ENCODE measurements around the gene SLC25A42.

Gene SLC25A42

DNA sequence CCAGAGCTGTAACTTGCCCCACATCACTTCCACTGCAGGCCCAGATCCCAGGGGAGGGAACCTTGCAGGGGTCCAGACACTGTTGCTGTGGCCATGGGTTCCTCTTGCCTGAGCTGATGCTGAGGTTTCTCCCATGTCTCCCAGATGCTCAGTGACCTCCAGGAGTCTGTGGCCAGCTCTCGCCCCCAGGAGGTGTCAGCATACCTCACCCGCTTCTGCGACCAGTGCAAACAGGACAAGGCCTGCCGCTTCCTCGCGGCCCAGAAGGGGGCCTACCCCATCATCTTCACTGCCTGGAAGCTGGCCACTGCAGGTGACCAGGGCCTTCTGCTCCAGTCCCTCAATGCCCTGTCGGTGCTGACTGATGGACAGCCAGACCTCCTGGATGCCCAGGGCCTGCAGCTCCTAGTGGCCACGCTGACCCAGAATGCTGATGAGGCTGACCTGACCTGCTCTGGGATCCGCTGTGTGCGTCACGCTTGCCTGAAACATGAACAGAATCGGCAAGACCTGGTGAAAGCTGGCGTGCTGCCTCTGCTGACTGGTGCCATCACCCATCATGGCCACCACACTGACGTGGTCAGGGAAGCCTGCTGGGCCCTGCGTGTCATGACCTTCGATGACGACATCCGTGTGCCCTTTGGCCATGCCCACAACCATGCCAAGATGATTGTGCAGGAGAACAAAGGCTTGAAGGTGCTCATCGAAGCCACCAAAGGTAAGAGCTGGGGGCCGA is 12.1 kb upstream of the SLC25A42 start:
- no peak for DNase-seq

DNA sequence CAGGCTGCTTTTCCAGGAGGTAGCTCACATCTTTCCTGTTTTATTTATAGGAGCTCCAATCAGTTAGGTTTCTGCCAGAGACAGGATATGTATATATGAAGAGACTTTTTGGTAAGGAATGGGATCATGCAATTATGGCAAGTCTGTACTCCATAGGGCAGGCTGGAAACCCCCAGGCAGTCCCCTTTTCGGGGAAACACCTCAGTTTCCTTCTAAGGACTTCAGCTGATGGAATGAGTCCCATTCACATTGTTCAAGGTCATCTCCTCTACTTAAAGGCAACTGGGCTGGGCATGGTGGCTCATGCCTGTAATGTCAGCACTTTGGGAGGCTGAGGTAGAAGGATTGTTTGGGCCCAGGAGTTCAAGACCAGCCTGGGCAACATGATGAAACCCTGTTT is 10.9 kb upstream of the SLC25A42 start:
- DNase-seq, result no peak

DNA sequence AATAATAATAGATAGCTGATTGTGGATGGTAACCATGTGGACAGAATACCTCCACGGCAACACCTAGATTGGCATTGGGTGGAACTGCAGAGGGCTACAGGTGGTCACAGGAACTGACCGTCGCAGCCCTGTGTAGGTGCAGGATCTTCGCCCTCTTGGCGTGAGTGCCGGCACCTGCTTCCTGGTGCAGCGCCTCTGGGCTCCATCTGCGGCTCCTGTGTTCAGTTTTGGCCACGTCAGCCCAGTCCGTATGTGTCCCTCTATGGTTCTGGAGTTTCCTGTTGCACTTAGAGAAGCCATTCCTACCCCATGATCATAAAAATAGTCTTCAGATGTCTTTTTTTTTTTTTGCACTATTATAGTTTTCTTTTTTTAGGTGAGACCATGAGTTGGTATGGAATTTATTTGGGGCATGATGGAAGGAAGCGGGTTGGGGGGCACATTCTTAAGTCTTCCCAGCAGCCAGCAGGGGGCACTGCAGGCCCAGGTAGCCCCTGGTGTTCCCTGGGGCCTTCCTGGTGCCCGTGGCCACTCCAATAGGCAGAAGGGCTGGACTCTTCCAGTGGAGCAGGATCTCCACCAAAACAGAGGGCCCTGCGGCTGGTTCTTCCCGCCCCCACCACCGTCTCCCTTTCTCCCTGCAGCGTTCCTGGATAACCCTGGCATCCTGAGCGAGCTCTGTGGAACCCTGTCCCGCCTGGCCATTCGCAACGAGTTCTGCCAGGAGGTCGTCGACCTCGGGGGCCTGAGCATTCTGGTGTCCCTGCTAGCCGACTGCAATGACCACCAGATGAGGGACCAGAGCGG is 10.1 kb upstream of the SLC25A42 start:
- no peak for DNase-seq

DNA sequence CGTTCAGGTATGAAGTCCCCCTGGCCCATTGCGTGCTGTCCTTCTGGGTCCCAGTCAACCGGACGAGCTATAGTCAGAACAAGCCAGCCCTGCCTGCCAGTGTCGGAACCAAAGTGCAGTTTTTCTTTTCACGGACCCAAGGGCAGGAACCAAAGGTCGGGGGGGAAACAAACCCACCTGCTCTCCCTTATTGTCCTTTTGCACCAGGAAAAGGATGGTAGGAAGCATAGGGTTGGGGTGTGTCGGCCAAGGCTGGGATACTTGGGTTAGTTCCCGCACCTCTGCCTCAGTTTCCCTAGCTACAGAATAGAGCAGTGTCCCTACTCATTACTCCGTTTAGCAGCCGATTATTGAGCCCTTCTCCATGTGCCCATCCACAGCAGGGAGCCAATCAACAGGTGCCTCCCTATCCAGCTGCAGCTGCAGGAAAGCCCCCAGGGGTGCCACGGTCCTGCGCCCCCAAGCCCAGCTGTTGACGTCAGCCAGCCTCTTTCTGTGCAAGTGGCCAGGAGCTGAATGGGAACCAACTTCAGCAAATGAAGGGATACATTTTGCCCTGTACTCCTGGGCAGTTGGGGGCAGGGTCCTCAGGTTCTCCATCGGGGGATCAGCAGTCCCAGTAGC is 9.4 kb upstream of the SLC25A42 start:
- no peak for DNase-seq

DNA sequence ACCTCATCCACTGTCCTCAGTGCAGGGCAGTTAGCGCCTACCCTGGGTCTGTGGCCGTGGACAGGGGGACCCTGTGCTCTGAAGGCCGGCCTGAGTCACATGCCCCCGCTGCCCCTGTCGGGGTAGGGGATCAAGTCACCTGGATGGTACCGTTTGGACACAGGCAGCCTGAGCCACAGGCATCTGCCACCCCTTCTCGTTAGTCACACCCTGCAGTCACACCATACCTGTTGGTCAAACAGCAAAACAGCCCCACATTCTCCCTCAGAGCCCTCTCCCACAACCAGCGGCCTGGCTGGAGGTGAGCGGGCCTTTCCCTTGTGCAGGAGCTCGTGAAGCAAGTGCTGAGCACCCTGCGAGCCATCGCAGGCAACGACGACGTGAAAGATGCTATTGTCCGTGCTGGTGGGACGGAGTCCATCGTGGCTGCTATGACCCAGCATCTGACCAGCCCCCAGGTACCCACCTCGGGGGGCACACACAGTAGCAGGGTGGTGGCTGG is 8.8 kb upstream of the SLC25A42 start:
- DNase-seq, result no peak

DNA sequence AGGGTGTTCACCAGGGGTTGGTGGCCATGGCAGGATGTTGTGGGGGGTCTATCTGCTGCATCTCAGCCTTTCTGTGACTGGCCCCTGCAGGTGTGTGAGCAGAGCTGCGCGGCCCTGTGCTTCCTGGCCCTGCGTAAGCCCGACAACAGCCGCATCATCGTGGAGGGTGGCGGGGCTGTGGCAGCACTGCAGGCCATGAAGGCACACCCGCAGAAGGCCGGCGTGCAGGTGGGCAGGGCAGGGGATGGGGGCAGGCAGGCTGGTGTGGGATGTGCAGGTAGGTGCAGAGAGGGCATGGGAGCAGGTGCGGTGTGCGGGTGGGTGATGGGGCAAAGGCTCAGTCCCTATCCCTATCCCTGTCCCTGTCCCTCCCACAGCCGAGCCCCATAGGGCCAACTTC is 8.1 kb upstream of the SLC25A42 start:
- DNase-seq, result no peak

DNA sequence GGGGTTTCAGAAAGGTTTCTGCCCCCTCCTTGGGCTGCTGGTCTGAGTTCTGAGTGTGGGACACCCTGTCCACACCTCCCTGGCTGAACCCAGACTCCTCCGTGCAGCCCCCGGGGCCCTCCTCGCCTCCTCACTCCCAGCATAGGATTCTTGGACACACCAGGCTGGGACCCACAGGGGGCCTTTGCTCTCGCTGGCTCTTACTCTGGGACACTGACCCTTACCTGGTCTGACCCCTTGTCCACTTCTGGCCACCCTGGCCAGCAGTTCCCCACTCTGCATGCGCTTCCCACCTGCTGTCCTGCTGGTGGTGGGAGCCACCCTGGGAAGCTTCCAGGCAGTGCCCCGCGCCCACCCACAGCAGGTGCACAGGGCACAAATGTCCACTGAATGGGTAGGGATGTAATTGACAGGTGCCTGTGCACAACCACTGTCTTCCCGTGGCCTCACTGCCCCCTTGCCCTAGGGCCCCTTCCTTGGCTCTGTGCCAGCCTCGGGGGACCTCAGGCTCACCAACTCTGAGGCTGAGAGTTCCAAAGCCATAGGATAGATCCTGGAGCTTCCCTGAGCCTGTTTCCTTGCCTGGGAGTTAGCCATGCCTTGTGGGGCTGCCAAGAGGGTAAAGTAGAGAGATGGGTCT is 7.0 kb upstream of the SLC25A42 start:
- no peak for DNase-seq

DNA sequence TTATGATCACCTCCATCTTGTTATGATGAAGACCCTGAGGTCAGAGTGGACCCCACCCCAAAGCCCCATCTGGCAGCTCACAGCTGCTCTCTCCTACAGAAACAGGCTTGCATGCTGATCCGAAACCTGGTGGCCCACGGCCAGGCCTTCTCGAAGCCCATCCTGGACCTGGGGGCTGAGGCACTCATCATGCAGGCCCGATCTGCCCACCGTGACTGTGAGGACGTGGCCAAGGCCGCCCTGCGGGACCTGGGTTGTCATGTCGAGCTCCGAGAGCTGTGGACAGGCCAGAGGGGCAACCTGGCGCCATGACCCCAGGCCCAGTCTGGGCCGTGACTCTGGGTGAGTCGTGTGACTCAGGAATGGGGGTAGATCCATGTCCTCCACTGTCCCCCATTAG is 6.5 kb upstream of the SLC25A42 start:
- DNase-seq, result no peak

DNA sequence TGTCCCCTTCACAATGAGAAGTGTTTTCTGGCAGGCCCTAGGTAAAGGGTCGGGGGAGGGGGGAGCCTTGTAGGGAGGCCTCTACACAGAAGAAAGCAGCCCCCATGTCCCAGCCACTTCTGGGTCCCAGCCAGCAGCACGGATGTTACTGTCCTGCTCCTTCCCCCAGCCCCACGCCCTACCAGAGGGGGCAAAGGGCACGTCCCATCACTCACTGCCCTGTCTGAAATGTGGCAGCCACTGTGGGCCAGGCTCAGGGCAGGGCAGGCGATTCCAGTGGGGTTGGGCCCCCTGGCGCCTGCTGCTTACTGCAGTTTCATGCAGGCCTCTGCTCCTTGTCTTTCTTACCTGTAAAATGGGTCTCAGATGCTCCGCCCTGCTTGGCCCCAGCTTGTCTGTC is 6.1 kb upstream of the SLC25A42 start:
- no peak for DNase-seq

DNA sequence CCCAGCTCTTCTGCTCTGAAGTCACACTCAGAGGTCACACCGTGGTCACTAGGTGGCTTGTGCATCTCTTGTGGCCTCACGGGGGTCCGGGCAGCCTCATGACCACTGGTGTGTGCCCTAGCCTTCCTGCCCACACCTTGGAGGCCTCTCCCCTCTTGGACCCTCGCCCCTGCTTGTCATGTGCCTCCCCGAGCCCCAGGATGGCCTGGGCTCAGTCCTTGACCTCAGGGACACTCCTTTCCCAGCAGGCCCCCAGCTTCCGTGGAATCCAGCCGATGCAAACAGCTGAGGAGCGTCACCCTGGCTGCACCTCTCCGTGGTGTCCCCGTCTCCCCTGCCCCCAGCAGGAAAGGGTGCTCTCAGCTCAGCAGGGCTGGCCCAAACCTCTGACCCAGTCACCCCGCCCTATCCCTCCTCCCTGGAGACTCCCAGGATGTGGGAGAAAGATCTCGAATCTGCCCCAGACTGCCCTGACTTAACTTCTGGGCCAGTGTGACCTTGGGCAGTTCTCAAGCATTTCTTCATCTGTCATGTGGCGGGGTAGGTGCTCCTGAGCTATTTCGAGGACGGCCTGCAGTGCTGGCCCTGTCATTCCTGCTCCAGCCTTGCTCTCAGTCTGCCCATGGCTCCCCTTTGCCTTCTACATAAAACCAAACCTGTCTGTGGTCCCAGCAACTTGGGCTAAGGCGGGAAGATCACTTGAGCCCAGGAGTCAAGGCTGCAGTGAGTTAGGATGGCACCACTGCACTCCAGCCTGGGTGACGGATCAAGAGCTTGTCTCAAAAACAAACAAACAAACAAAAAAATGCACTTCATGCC is 4.6 kb upstream of the SLC25A42 start:
- no peak for DNase-seq

DNA sequence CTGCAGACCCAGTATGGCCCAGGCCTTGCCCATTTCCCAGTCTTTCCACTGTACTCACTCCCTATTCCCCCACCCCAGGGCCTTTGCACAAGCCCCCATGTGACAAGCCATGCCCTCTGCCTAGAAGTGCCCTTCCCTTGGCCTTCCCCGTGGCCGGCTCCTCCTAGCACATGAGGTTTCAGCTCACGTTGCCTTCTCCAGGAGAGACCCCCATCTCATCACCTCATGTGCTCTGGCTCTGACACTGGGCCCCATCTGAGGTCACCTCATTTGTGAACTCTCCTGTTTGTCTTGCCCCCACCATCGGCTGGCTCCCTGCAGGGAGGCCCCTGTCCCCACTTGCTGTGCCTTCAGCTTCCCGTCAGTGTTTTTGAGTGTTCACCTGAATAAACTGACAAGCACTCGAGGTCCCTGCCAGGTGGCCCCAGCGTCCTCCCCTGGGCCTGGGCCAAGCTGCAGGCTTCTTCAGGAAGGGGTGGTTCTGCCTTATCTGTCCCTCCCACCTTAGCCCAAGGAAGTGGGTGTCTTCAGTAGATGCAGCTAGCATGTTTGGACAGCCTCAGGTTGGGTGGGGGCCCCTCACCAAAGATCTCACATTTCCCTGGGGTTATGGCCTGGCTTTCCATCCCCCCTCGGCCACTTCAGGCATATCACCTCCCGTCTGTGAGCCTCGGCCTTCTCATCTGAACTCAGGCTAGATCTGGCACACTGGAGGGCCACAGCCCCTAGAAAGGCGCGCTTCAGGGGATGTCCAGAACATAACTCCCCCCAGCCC is 3.8 kb upstream of the SLC25A42 start:
- no peak for DNase-seq

DNA sequence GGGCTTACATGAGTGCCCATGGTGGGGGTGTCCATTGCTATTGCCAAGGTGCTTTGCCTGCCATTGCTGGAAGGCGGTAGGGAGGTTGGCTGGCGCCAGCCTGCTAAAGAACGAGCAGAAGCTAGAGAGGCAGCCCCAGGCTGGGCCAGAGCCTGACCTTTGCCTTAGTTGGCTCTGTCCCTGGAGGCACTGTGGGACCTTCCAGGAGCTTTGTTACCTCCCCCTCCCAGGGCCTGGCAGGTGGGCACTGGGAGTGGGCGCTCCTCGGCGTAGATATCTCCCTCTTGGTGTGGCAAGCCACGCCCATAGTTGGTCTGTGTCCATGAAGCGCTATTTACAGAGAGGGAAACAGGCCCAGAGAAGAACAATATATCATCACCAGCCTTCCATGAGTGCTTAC is 2.3 kb upstream of the SLC25A42 start:
- DNase-seq, result no peak

DNA sequence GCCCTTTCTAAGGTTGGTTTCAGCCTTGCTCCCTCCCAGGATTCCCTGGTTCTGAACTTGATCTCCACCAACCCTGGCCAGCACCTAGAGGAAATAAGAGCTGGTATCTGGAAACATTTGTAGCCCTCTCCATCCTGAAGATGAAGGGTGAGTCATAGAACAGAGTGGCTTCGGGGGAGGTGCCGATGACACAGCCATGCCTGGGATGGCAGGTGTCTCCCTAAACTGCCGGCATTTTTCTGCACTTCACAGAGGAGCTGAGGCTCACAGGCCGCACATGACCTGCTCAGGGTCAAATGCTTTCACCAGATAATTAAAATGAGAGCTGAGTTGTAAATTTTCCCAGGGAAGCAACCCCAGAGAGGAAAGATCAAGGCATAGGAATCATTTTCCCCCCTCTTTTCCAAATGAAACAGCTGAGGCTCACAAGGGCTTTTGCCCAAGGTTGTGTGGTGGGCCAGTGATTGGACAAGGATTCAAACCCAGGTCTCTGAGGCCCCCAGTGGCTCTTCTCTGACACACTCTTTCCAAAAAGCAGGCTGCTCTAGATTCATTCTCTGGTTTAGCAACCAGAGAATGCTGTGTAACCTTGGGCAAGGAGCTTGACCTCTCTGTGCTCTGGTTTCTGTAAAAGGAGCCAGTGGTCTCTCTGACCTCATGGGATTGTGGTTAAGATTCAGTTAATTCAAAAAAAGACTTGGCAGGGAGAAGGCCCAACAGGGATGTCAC is 1.2 kb upstream of the SLC25A42 start:
- DNase-seq, result no peak

DNA sequence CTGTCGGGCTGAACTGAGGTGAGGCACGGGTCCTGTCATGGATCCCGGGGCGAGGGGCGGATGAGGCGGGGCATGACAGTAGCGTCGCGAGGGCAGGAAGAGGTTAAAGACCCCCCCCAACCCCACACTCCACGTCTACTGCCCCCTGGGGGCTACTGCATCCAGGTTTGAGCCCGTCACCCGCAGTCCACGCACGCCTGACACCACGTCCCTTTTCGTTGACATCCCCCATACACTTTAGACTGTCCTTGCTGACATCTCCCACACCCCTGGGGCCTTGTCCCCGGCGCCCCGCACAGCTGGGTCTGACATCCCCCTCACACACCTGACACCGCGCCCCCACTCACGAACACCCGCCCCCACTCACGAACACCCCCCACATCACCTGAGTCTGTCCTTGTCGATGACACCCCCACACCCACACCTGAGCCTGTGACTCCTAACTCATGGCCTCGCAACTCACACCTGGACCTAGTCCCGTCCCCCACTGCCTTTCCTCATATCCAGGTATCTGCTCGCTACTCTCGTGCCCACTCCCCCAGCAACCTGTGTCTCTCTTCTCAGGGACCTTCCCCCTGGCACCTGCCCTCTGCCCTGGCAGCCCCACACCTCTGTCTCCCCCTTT is 416 bp downstream of the SLC25A42 start:
- no peak for DNase-seq

DNA sequence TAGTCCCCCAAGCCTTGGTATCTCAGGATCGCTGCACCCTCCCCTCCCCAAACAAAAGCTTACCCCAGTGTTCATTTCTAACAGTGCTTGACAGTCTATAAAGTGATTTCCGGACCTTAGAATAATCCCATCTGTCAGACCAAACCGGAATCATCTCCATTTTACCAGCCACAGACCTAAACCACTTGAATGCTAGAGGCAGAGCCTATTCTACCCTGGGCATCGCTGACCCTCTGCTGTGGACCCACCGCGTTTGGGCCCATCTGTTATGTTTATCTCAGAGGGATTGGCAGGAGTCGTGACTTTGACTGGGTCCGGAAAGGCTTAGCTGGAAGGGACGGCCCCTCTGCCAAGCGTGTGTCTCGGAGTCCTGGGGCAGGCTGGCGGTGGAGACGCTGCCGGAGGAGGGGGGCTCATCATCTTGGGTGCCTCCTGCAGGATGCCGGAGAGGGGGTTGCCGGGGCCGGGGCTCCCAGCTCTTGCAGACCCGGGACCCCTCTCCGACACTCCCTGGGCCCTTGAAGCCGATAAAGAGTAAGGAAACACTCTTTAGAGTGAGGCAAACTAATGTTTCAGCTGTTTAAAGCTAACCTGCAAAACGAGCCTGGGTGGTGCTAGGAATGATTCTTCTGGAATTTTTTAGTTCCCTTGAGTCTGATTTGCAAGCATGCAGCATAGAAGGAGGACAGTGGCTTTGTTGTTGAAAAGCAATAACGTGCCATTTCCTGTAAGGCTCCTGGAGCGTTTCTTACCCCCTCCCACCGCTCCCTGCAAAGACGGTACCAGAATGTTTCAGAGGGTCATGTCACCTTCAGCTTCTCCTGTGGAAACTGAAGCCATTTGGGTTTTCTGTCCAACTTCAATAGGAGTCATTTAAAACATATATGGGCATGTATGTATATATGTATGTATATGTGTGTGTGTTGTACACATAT is 1.3 kb downstream of the SLC25A42 start:
- DNase-seq, result no peak

DNA sequence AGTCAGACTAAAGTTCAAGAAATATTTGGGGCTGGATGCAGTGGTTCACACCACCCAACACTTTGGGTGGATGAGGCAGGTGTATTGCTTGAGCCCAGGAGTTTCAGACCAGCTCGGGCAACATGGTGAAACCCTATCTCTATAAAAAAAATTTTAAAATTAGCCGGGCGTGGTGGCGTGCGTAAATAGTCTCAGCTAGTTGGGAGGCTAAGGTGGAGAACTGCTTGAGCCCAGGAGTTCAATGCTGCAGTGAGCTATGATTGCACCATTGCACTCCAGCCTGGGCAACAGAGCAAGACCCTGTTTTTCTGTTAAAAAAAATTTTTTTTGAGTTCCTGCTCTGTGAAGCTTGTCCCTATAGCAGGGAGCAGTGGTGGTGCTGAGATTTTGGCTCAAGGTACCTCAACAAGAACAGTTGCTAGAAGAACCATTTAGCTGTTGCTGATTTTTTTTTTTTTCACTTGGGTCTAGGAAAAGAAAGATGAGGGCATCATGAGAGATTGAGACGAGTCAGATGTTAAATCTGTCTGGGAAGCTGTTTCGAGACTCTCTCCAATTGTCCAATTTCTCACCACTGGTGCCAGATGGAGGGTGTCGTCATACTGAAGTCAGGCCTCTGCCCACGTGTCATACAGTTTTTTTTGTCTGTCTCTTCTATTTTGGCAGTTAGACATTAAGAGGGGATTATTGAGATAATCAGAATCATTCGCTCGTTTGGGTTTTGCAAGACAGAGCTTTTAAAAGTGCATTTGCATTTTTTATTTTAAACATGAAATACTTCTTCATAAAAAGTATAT is 3.7 kb downstream of the SLC25A42 start:
- no peak for DNase-seq

DNA sequence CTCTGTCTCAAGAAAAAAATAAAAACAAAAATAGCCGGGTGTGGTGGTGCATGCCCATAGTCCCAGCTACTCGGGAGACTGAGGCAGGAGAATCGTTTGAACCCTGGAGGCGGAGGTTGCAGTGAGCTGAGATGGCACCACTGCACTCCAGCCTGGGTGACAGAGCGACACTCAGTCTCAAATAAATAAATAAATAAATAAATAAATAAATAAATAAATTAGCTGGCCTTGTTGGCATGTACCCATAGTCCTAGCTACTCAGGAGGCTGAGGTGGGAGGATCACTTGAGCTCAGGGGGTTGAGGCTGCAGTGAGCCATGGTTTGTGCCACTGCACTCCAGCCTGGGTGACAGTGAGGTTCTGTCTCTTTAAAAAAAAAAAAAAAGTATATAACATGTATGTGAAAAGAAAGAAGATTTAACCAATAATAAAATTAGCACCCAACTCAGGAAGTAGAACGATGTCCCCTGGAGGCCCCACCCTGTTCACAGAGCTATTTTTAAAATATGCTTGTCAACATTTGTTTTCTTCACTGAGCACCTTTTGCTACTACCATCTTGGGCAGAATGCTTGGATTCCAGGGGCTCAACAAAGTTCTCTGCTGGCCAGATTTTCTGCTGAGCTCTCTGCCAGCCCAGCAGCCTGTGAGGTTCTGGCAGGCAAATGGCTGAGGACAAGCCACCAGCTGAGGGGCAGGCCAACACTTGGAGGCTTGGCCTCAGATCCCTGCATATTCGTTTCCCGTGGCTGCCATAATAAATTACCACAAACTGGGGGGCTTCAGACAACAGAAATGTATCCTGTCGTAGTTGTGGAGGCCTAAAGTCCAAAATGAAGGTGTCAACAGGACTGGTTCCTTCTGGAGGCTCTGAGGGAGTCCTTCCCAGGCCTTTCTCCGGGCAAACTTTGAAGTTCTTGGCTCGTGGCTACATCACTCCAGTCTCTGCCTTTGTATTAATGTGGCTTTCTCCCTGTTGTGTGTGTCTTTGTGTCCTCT is 5.2 kb downstream of the SLC25A42 start:
- DNase-seq, result no peak
